Suprapubic skin (tissue), 4 donors: ENCODE data around the gene HK3. TPM values are rescaled to one million over a fixed set of nuclear protein-coding genes. Genes with fewer than 3 reads are reported as not detected.

Experiments
- DNase-seq, 2 donors: peaks; one replicate each; pipeline ENCODE4 v3.0.0-alpha.2; 2019; ENCODE audit warnings: low spot score in 2 of 2
- H3K27ac ChIP-seq: fragments of 200-600 bp; sonication (generic); one replicate; pipeline ENCODE4 v1.5.1; 2019
- H3K27me3 ChIP-seq: fragments of 200-600 bp; sonication (generic); one replicate; pipeline ENCODE4 v1.5.1; 2019
- H3K36me3 ChIP-seq: fragments of 200-600 bp; sonication (generic); one replicate; pipeline ENCODE4 v1.5.1; 2019
- H3K4me1 ChIP-seq: fragments of 200-600 bp; sonication (generic); one replicate; pipeline ENCODE4 v1.5.1; 2019
- H3K4me3 ChIP-seq: fragments of 200-600 bp; sonication (generic); one replicate; pipeline ENCODE4 v1.5.1; 2019; ENCODE audit warnings: mild to moderate bottlenecking
- H3K9me3 ChIP-seq: fragments of 200-600 bp; sonication (generic); one replicate; pipeline ENCODE4 v1.5.1; 2019
- CTCF ChIP-seq, 2 donors: fragments of 200-600 bp in 1 of 2; fragments of 450-650 bp in 1 of 2; sonication (generic) in 1 of 2; IDR thresholded peaks; one replicate each; pipeline ENCODE4 v1.5.1; 2016 to 2019; ENCODE audit warnings: antibody characterized with exemption in 2 of 2, mild to moderate bottlenecking in 1 of 2, moderate library complexity in 1 of 2
- EP300 ChIP-seq: sonication (generic); formaldehyde crosslinking; IDR thresholded peaks from one replicate; pipeline ENCODE4 v1.6.1; 2017; ENCODE audit warnings: antibody characterized with exemption
- POLR2A ChIP-seq, 2 donors: fragments of 450-650 bp; IDR thresholded peaks; one replicate each; pipeline ENCODE4 v1.6.1; 2017; ENCODE audit warnings: antibody characterized with exemption in 2 of 2, mild to moderate bottlenecking in 2 of 2, moderate library complexity in 2 of 2
- POLR2AphosphoS5 ChIP-seq, 3 donors: sonication (generic); formaldehyde crosslinking; IDR thresholded peaks; one replicate each; pipeline ENCODE4 v1.6.1; 2017; ENCODE audit warnings: antibody characterized with exemption in 3 of 3
- WGBS: methylation state at CpG from one replicate; pipeline ENCODE4 v1.1.5; 2018; 5-methylcytosine and 5-hydroxymethylcytosine counted together
- total RNA-seq, 4 donors: library from RNA; depleted of rRNA; stranded (reverse); fragments of >200 nt; gene quantifications; one replicate each; pipeline ENCODE4 v1.1.0, GENCODE V29; 2016

HK3 gene
- total RNA-seq, 4 donors from 2014 or later: 0.16 to 1.0 (median 0.83) TPM

GRCh38 chr5:176899946-176900779 is 1.0 kb upstream of the HK3 start:
- no peak for DNase-seq

GRCh38 chr5:176897263-176897662 is 1.9 kb downstream of the HK3 start:
- no peaks in the 10 kb centered on the region for H3K4me1 ChIP-seq
- no peaks in the 10 kb centered on the region for H3K9me3 ChIP-seq
- no peak for DNase-seq
- no peak overlapping the region for H3K27ac ChIP-seq
- 57% methylated on average over 3 of the region's 3 CpGs for WGBS
- H3K4me3 ChIP-seq: no peak overlapping the region
- peaks cover 1% of the 10 kb centered on the region for H3K36me3 ChIP-seq
- H3K27me3 ChIP-seq: no peaks in the 10 kb centered on the region
- TF ChIP-seq EP300: no peak
- TF ChIP-seq POLR2AphosphoS5 (IDR thresholded peaks at IDR 0.05): no peak
- TF ChIP-seq CTCF (IDR thresholded peaks at IDR 0.05): no peak
- no peak for TF ChIP-seq POLR2A (IDR thresholded peaks at IDR 0.05)

More at GRCh38 chr5:176899946-176900779, 1.0 kb upstream of the HK3 start:
- TF ChIP-seq EP300 (no peak), POLR2A (IDR thresholded peaks at IDR 0.05) (no peak), CTCF (IDR thresholded peaks at IDR 0.05) (no peak), POLR2AphosphoS5 (IDR thresholded peaks at IDR 0.05) (no peak)
- WGBS: 85% methylated on average over 4 of the region's 4 CpGs
- no peak overlapping the region for H3K4me3 ChIP-seq
- H3K27me3 ChIP-seq: no peaks in the 10 kb centered on the region
- H3K36me3 ChIP-seq: peaks cover 30% of the 10 kb centered on the region
- no peak overlapping the region for H3K27ac ChIP-seq
- H3K9me3 ChIP-seq: no peaks in the 10 kb centered on the region
- no peaks in the 10 kb centered on the region for H3K4me1 ChIP-seq

- WGBS: 84% methylated on average over 3 of the region's 4 CpGs
- Histone ChIP-seq H3K9me3 (no peaks in the 10 kb centered on the region), H3K4me3 (no peak overlapping the region), H3K36me3 (no peaks in the 10 kb centered on the region), H3K4me1 (no peaks in the 10 kb centered on the region), H3K27me3 (no peaks in the 10 kb centered on the region), H3K27ac (no peak overlapping the region)
- no peak for DNase-seq
- TF ChIP-seq POLR2A (IDR thresholded peaks at IDR 0.05): no peak
- TF ChIP-seq POLR2AphosphoS5 (IDR thresholded peaks at IDR 0.05): no peak
- no peak for TF ChIP-seq CTCF (IDR thresholded peaks at IDR 0.05)
- no peak for TF ChIP-seq EP300
These were observed 3.3 kb downstream of the HK3 start for GRCh38 chr5:176895831-176896230.

- Histone ChIP-seq H3K27ac (no peak overlapping the region), H3K27me3 (no peaks in the 10 kb centered on the region), H3K4me3 (no peak overlapping the region), H3K9me3 (no peaks in the 10 kb centered on the region), H3K36me3 (no peaks in the 10 kb centered on the region), H3K4me1 (no peaks in the 10 kb centered on the region)
- WGBS: 82% methylated on average over 6 of the region's 6 CpGs
- no peak for DNase-seq
- TF ChIP-seq POLR2AphosphoS5 (IDR thresholded peaks at IDR 0.05): no peak
These were observed 4.8 kb downstream of the HK3 start for GRCh38 chr5:176894298-176894697.

- no peaks in the 10 kb centered on the region for H3K36me3 ChIP-seq
- no peaks in the 10 kb centered on the region for H3K4me1 ChIP-seq
- no peaks in the 10 kb centered on the region for H3K9me3 ChIP-seq
- 57% methylated on average over 3 of the region's 3 CpGs for WGBS
- no peaks in the 10 kb centered on the region for H3K27me3 ChIP-seq
- TF ChIP-seq CTCF (IDR thresholded peaks at IDR 0.05): no peak
- TF ChIP-seq POLR2A (IDR thresholded peaks at IDR 0.05): no peak
- TF ChIP-seq POLR2AphosphoS5 (IDR thresholded peaks at IDR 0.05): no peak
- no peak for TF ChIP-seq EP300
- no peak overlapping the region for H3K4me3 ChIP-seq
- no peak overlapping the region for H3K27ac ChIP-seq
- no peak for DNase-seq
These were observed 6.5 kb downstream of the HK3 start for GRCh38 chr5:176892663-176893062.
